Skin of body (tissue), 2 donors: Measurements from ENCODE around the gene ITGAL. TPM values are rescaled to one million over a fixed set of nuclear protein-coding genes. Genes with fewer than 3 reads are reported as not detected.
"Not testable (repeated sequence)": the region's sequence is repeated elsewhere in the genome, so short reads cannot be mapped to it uniquely, and the experiment has no call there.

Experiments used
- DNase-seq: peaks from one replicate; lab custom pipeline; 2025; lab: John Stamatoyannopoulos, UW
- total RNA-seq: library from RNA; depleted of rRNA; stranded (reverse); fragments of >200 nt; gene quantifications from one replicate; pipeline ENCODE4 v1.2.3, GENCODE V29; 2014

ITGAL gene
- total RNA-seq, 1 donor from 2014 or later: 6.1 TPM

DNA sequence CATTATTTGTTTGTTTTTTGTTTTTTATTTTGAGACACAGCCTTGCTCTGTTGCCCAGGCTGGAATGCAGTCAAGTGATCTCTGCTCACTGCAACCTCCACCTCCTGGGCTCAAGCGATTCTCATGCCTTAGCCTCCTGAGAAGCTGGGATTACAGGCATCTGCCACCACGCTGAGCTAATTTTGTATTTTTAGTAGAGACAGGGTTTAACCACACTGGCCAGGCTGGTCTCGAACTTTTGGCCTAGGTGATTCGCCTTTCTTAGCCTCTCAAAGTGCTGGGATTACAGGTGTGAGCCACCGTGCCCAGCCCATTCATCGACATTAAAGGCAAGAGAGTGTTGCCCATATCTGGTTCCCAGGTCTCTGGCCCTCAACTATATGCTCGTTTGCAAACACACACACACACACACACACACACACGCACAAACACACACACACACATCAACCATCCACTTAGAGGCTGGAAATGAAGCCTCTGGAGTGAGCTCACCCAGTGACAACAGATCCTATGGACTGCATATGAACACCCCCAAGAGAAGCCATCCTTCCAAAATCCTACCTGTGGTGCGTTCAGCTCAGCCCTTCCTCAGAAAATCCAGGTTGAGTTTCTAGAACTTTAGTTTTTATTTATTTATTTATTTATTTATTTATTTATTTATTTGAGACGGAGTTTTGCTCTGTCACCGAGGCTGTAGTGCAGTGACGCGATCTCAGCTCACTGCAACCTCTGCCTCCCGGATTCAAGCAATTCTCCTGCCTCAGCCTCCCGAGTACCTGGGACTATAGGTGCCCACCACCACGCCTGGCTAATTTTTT is 14.6 kb upstream of the ITGAL start:
- no peak for DNase-seq

DNA sequence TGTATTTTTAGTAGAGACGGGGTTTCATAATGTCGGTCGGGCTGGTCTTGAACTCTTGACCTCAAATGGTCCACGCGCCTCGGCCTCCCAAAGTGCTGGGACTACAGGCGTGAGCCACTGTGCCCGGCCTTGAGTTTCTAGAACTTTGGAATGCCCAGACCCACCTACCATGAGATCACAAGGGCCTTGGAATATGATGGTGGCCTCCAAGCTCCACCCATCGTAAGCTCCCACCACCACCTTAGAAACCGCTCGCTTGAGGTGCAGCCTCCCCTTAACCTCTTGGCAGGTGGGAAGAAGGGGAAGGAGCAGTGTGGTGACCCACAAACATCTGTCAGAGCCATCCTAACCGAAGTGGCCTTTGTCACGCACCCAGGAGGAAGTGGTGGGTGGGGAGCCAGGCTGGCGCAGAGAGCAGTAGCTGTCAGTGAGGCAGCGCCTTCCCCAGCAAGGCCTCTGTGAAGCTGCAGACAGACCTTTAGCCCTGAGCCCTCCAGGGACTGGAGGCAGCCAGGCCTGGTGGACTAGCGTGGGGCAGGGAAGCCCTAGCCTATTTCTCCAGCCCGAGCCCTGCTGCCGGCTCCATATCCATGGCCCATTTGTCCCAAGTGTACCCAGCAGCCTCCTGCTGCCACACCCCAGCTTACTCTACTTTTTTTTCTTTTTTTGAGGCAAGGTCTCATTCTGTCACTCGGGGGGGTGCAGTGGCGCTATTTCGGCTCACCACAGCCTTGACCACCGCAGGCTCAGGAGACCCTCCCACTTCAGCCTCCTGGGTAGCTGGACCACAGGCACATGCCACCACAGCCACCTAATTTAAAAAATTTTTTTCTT is 13.8 kb upstream of the ITGAL start:
- DNase-seq: no peak

DNA sequence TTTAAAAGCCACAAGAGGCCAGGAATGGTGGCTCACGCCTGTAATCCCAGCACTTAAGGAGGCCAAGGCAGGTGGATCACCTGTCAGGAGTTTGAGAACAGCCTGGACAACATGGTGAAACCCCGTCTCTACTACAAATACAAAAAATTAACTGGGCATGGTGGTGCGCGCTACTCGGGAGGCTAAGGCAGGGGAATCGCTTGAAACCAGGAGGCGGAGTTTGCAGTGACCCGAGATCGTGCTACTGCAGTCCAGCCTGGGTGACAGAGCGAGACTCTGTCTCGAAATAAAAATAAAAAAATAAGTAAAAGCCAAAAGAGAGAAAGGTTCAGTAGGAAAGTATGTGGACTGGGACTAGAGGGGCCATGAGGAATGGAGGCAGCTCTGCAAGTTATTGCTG is 13.1 kb upstream of the ITGAL start:
- no peak for DNase-seq

DNA sequence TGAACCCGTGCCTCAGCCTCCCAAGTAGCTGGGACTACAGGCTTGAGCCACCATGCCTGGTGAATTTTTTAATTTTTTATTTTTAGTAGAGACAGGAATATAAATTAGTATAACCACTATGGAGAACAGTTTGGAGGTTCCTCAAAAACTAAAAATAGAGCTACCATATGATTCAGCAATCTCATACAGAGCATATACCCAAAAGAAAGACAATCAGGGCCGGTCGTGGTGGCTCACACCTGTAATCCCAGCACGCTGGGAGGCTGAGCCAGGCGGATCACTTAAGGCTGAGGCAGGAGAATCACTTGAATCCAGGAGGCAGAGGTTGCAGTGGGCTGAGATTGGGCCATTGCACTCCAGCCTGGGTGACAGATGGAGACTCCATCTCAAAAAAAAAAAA is 11.1 kb upstream of the ITGAL start:
- not testable (repeated sequence) for DNase-seq

DNA sequence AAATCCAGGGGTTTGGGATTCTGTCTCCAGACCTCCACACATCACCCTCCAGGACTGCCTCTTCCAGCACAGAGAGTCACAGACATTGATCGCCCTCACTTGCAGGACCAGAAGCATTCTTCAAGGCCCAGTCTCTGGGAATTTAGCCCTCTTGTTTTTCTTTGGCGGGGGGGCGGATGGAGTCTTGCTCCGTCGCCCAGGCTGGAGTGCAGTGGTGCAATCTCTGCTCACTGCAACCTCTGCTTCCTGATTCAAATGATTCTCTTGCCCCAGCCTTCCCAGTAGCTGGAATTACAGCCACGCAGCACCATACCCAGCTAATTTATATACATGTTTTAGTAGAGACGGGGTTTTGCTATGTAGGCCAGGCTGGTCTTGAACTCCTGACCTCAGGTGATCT is 8.5 kb upstream of the ITGAL start:
- no peak for DNase-seq

DNA sequence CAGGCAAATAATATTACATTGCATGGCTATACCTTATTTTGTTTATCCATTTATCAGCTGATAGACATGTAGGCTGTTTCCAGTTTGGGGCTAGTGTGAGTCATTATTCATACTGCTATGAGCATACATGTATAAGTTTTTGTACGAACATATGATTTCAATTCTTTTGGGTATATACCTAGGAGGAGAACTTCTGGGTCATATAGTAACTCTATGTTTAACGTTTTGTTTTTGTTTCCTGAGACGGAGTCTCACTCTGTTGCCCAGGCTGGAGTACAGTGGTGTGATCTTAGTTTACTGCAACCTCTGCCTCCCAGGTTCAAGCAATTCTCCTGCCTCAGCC is 2.4 kb upstream of the ITGAL start:
- DNase-seq: no peak

DNA sequence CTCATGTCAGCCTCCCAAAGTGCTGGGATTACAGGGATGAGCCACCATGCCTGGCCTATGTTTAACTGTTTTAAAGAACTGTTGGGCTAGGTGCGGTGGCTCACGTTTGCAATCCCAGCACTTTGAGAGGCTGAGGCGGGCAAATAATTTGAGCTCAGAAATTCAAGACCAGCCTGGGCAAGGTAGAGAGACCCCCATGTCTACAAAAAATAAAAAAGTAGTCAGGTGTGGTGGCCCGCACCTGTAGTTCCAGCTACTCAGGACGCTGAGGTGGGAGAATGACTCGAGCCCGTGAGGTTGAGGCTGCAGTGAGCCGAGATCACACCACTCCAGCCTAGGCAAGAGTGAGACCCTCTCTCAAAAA is 1.9 kb upstream of the ITGAL start:
- no peak for DNase-seq

DNA sequence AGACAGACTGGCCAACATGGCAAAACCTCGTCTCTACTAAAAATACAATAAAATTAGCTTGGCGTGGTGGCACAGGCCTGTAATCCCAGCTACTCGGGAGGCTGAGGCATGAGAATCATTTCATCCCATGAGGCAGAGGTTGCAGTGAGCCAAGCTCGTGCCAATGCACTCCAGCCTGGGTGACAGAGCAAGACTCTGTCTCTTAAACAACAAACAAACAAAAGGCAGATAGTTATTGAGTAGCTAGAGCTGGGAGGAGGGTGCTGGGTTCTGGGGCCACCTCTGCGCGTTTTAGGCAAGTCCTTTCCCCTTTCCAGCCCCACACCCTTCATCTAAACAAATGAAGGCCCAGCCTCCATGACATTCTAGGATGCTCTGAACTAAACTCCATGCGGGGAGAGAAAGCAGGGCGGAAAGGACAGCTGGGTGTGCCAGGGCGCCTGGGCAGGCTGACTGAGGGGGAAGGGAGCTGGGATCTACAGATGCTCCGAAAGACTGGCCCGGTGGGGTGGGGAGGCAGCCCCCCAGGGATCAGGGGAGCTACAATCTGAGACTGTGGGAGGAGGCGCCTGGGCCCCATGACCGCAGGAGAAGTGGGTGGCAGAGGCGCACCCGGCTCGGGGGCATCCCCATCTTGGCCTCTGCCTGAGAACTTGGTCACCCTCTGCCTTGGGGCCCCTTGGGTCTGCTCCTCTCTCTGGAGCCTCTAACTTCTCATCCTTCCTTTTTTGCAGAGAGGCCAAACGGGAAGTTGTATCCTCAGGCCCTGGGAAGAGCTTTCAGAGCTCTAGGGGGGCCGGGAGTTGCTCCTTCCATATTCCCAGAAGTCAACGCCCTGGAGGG is 910 bp downstream of the ITGAL start:
- DNase-seq: no peak

DNA sequence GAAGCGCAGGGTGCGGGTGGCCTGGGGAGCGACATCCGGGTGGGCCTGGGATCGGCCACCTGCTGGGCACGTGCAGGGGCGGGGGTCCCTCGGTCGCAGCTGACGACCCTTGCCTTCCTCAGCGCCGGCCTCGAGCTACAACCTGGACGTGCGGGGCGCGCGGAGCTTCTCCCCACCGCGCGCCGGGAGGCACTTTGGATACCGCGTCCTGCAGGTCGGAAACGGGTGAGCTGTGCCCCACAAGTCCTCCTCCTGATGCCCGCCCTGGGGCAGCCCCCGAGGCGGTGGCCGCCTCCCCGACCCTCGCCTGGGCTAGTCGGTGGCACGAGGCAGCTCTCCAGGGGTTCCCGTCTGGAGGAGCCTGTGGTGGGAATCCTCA is 1.5 kb downstream of the ITGAL start:
- DNase-seq: no peak

DNA sequence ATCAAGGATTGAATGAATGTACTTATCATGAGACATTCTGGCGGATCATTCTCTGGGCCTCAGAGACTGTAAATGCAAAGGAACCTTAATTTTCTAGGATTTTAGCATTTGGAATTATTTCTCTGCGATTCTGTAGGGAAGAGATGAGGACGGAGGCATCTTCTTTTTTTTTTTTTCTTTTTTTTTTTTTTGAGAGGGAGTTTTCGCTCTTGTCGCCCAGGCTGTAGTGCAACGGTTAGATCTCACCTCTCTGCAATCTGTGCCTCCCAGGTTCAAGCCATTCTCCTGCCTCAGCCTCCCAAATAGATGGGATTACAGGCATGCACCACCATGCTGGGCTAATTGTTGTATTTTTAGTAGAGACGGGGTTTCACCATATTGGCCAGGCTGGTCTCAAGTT is 2.1 kb downstream of the ITGAL start:
- no peak for DNase-seq

DNA sequence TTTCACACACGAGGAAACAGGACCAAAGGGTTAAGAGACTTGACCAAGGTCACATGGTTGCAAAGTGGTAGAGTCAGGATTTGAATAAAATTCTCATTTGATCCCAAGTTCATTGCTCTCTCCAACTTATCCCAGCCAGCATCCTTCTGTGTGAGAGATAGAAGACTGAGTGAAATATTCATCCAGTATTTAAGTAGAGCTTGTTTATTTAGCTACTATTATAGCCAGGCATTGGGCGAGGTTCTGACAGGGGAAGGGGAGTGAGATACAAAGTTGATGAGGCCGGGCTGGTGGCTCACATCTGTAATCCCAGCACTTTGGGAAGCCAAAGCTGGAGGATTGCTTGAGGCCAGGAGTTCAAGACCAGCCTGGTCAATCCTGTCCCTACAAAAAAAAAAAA is 4.4 kb downstream of the ITGAL start:
- no peak for DNase-seq

DNA sequence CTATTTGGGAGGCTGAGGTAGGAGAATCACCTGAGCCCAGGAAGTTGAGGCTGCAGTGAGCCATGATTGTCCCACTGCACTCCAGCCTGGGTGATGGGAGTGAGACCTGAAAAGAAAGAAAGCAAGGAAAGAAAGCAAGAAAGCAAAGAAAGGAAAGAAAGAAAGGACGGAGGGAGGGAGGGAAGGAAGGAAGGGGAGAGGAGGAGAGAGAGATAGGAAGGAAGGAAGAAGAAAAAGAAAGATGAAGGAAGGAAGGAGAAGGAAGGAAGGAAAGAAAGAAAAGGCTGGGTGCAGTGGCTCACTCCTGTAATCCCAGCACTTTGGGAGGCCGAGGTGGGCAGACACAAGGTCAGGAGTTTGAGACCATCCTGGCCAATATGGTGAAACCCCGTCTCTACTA is 5.2 kb downstream of the ITGAL start:
- DNase-seq: not testable (repeated sequence)

DNA sequence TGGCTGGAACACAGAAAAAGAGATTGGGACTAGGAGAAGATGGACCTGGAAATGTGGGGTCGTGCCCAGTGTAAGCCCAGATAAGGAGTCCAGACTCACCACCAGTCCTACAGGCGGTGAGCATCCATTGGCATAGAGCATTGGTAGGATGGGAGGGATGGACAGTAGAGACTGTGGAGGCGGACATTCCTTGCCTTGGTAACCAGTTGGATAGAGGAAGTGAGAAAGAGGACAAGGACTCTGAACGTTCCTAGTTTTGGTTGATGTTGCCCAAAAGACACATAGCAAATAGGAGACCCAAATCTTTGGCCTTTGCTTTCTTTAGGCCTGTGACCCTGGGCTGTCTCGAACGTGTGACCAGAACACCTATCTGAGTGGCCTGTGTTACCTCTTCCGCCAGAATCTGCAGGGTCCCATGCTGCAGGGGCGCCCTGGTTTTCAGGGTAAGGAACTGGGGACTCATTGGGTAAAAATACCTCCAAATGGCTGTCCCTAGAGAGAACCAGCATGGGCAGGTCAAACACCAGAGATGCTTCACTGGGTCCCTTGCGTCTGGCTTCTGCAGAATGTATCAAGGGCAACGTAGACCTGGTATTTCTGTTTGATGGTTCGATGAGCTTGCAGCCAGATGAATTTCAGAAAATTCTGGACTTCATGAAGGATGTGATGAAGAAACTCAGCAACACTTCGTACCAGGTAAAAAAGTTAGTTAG is 6.4 kb downstream of the ITGAL start:
- DNase-seq: no peak

DNA sequence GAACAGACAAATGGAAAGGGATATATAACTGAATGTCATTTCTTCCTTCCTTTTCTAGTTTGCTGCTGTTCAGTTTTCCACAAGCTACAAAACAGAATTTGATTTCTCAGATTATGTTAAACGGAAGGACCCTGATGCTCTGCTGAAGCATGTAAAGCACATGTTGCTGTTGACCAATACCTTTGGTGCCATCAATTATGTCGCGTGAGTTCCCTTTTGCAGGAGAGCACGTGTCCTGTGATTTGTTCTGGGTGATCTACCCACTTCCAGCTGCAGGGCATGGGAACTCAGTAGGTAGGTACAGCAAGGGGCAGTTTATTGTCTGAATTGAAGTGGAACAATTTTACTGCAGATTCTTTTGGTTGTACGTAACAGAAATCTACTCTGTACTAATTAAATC is 8.8 kb downstream of the ITGAL start:
- no peak for DNase-seq

DNA sequence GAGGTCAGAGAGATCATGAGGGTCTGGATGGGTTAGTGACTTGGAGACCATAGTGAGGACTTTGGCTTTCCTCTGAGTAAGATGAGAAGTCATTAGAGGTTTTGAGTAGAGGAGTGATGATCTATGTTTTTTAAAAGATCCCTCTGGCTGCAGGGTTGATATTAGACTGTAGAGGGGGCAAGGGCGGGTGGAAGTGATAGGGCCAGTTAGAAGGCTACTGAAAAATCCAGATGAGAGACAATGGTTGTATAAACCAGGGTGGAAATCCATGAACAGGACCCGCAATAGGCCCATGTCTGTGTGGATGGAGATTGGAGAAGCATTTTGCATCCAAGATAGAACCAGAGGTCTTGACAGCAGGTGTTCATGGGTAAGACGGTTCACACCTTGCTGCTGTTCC is 9.8 kb downstream of the ITGAL start:
- no peak for DNase-seq

DNA sequence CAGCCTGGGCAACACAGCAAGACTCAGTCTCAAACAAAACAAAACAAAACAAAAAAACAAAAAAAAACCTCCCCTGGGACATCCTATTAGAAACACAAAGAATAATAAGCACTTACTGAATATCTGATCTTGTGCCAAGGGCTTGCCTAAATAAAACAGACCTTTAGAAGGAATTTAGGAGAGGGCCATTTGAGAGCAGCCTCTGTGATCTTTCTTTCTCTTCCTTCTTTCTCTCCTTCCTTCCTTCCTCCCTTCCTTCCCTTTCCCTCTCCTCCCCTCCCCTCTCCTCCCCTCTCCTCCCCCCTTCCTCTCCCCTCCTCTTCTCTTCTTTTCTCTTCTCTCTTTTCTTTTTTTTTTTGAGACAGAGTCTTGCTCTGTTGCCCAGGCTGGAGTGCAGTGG is 12.3 kb downstream of the ITGAL start:
- DNase-seq: no peak

DNA sequence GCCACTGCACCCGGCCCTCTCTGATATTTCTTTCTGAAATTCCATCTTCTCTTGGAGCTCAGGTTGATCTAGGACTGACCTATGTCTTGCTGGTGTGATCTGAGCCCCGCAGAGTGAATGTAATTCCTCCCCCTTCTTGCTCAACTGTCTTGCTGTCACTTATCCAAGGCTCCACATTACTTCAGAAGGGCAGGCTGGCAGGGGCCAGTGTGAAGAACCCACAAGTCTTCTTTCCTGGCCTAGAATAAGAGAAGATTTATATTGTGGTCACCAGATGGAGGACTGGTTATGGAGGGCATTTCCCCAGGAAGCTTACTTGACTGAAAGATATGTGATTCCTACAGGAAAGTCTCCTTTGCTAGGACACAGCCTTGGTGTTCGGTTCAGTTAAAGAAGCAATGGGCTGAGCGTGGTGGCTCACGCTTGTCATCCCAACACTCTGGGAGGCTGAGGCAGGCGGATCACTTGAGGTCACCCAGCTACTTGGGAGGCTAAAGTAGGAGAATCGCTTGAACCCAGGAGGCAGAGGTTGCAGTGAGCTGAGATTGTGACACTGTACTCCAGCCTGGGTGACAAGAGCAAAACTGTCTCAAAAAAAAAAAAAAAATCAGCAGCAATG is 13.4 kb downstream of the ITGAL start:
- no peak for DNase-seq

DNA sequence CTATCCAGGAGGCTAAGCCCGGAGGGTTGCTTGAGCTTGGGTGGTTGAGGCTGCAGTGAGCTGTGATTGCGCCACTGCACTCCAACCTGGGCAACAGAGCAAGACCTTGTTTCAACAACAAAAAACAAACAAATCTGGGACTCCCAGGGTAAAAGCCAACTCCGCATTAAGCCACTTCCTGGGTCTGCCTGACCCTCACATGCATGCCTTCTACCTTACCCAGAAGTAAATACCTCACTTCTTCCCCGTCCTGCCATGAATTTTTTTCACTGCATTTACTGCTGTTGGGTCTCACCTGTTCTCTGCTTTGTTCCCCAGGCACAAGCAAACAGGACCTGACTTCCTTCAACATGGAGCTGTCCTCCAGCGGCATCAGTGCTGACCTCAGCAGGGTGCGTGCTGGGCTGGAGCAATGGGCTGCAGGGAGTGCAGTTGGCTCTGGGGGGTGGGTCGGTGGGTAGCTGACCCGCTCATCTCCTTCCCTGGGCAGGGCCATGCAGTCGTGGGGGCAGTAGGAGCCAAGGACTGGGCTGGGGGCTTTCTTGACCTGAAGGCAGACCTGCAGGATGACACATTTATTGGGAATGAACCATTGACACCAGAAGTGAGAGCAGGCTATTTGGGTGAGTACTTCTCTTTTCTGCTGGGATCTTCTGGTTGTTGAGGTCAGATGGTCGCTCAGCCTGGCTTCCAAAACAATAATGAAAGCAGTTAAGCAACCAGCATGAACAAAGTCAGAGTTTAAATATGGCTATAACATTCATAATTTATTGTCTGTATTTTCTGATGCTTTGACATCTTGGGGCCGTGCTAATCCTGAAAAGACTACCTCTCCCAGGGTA is 16.4 kb downstream of the ITGAL start:
- no peak for DNase-seq

DNA sequence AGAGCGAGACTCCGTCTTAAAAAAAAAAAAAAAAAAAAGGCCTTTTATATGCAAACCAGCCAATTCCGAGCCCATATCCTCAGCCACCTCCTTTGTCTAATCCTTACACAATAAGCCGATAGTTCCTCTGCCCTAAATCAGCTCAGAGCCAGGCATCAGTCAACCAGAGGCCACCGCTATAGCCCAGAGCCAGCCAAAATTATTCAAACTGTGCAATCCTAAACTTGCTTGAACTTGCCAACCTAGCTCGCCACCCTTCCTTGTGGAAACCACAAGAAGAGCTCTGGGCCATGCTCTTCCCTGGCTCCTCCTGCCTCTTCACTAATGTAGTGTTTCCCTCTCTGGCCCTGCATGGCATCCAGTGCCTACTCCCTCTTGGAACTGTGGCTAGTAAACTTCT is 17.7 kb downstream of the ITGAL start:
- DNase-seq: no peak

DNA sequence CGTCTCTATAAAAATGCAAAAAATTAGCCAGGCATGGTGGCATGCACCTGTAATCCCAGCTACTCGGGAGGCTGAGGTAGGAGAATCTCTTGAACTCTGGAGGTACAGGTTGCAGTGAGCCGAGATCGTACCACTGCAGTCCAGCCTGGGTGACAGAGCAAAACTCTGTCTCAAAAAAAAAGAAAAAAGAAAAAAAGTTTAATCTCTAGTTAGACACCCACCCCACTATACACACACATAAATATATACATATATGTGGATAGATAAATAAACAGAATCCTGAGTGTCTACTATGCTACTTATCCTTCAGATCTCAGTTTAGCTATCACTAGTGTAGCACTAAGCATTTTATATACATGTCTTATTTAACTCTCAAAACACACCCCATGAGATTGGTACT is 18.7 kb downstream of the ITGAL start:
- DNase-seq: no peak
